Hematopoietic multipotent progenitor cell (in vitro differentiated cells): Measurements from ENCODE around the gene RPL11. TPM values are rescaled to one million over a fixed set of nuclear protein-coding genes. Genes with fewer than 3 reads are reported as not detected.
"Not testable (repeated sequence)": the region's sequence is repeated elsewhere in the genome, so short reads cannot be mapped to it uniquely, and the experiment has no call there.

Experiments used
- DNase-seq, 3 donors: peaks; one replicate each; pipeline ENCODE4 v3.0.0-alpha.2; 2011 to 2015; ENCODE audit warnings: low read depth in 2 of 3, low spot score in 2 of 3
- total RNA-seq: library from RNA; depleted of rRNA; stranded (reverse); fragments of >200 nt; gene quantifications from one replicate; pipeline ENCODE4 v1.2.3, GENCODE V29; 2012

Gene RPL11
- 846 TPM for total RNA-seq

DNA sequence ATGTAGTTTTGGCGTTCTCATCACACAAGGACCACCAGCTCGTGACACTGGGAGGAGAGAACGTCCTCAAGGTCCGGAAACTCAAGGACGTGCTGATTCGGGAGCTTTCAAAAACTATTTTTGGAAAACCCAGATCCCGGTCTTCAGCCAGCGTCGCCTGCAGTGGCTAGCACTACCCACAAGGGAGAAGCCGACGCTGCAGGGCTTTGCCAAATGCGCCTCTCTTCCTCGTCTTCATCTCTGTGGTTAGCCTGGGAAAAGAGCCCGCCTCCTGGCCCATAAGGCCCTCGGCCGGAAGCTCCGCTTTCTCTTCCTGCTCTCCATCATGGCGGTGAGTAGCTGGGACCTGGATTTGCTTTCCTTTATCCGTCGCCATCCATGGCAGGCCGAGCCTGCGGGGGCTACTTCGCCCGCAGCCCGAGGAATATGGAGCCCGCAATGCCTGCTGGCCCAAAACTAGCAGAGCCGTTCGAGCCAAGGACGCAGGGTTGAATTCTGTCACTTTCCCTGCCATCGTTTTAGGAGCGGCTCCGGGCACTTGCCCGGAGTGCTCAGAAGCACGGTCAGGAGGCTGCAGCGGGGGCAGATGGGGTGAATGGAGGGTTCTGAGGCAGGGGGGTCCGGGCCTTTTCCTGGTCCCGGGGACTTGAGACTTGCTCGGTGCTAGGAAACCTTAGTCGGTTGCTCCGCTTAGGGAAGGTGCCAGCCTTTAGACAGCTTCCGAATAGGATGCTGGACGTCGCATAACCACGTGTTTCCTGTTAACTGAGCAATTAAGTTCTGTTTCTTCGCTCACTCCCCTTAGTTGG is at the start of gene RPL11:
Gene RPL11 (plus strand): TSS at position 308 of the 809 bp plus-strand sequence. CDS start 18 bp downstream, at position 326.
- peak; percentile 67 to 96 (median 93) for DNase-seq

DNA sequence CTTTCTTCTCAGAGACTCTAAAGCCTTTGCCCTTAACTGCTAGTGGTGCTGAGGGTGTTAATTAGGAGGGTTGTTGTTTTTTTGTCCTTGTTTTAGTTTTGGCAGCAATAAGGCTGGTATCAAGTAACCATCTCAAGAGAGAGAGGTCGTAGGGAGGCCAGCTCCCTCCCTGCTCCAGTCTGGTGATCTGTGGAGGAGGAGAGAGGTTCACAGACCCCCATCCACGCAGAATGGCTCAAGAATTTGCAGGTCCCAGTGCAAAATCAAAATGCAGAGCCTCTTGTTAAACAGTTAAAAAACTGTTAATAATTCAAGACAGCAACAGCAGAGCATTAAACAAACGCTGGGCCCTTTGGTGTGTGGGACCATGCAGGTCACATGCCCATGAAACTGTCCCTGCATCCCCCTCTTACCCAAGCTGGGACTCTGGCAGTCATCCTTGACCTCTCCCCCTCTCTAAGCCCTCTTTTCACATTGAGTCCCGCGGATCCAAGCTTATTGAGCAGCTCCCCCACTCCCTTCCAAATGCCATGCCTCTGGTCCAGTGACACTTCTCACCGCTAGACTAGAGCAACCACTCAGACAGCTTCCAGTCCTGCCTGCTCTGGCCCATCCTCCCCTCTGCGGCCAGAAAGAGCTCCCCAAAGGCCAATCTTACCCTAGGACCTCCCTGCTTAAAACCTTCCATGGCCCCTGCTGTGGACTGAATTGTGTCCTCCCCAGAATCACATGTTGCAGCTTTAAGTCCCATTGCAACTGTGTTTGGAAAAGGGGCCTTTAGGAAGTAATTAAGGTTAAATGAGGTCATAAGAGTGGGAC is 47.7 kb upstream of the RPL11 start:
- no peak for DNase-seq

DNA sequence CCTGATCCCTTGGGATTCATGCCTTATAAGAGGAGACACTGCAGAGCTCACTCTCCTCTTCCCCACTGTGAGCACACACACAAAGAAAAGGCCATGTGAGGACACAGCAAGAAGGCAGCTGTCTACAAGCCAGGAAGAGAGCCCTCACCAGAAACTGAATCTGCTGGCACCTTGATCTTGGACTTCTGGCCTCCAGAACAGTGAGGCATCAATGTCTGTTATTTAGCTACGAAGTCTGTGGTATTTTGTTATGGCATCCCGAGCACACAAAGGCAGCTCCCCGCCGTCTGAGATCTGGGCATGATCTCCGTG is 47.1 kb upstream of the RPL11 start:
- DNase-seq, result no peak

DNA sequence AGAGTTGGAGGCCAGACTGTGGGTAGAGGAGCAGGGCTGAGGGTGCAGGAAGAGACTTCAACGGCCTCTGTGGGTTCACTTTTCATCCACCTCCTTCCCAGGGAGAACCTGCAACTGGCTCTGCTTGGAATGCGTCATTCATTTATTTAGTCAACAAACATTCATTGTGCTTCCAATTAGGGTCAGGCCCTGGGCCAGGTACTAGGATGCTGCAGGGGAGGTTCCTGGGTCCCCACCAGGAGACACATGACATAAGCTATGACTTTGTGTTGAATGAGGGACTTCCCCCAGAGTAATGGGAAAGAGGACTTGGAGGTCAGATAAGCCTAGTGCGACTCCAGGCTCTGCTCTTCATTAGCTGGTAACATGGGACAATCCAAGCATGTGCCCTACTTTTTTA is 46.3 kb upstream of the RPL11 start:
- DNase-seq, result no peak

DNA sequence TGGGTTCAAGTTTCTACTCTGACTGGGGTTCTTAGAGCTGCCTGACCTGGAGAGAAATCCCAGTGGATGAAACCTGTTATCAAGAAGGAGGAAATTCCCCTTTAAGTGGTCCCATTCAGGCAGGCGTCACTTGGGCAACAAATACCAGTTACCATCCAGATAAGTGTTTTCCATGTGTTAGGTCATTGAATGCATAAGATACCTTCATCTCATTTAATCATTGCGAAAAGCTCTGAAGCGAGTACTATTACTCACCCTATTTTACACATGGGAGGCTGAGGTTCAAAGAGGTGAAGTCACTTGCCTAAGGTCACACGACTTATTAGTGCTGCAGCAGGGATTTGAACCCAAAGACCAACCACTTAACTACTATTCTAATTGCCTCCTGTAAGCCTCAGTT is 45.5 kb upstream of the RPL11 start:
- no peak for DNase-seq

DNA sequence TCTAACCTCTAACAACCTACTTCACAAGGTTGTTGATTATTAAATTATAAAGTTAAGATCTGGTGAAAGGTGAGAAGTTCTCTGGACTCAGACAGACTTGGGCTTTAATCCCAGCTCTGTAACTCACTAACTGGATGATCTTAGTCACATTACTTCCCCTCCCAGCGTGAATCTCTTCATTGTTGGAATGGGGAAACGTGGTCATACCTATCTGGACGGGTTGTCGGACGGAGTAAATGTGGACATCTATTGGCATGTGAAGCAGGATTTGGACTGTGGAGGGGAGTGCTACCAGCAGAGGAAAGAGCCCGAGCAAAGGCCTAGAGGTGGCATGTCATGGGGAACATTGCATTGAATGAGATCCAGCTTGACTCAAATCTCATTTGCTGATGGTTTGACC is 45.1 kb upstream of the RPL11 start:
- no peak for DNase-seq

DNA sequence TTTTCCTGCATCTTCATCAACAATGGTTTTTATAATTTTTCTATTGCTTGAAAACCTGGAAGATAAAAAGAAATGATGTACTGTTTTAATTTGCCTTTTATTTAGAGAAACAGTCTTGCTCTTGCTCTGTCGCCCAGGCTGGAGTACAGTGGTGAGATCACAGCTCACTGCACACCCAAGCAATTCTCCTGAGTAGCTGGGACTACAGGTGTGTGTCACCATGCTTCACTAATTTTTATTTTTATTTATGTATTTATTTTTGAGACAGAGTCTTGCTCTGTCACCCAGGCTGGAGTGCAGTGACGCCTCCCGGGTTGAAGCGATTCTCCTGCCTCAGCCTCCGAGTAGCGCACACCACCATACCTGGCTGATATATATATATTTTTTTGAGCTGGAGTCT is 43.0 kb upstream of the RPL11 start:
- DNase-seq, result no peak

DNA sequence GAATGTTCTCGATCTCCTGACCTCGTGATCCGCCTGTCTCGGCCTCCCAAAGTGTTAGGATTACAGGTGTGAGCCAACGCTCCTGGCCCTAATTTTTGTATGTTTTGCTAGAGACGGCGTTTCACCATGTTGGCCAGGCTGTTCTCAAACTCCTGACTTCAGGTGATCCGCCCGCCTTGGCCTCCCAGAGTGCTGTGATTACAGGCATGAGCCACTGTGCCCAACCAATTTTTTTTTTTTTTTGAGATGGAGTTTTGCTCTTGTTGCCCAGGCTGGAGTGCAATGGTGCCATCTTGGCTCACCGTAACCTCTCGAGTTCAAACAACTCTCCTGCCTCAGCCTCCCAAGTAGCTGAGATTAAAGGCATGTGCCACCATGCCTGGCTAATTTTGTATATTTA is 42.4 kb upstream of the RPL11 start:
- DNase-seq, result not testable (repeated sequence)

DNA sequence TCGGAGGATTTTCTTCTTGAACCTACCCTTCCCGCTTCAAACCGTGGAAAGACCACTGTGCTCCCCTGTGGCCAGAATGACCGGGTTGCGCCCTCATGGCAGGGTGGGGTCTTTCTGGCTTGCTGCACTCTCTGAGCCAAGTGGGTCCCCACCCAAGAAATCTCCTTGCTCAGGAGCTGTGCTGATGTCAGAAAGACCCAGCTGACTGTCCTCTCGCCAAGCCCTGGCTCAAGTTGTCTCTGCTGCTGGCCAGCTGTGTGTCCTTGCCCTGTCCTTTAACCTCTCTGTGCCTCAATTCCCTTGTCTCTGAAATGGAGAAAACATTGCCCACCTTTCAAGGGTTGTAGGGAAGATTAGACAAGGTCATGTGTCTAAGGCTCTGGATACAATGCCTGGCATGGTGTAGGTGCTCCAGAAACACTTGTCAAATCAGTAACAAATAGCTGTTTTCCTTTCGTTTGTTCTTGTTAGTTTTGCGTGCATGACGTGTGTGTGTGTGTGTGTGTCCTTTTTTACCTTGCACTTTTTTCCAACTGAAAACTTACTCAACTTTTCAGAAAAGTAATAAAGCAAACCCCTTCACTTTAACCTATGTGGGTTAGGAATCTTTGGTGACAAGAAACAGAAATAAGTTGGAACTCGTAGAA is 41.1 kb upstream of the RPL11 start:
- DNase-seq, result no peak

DNA sequence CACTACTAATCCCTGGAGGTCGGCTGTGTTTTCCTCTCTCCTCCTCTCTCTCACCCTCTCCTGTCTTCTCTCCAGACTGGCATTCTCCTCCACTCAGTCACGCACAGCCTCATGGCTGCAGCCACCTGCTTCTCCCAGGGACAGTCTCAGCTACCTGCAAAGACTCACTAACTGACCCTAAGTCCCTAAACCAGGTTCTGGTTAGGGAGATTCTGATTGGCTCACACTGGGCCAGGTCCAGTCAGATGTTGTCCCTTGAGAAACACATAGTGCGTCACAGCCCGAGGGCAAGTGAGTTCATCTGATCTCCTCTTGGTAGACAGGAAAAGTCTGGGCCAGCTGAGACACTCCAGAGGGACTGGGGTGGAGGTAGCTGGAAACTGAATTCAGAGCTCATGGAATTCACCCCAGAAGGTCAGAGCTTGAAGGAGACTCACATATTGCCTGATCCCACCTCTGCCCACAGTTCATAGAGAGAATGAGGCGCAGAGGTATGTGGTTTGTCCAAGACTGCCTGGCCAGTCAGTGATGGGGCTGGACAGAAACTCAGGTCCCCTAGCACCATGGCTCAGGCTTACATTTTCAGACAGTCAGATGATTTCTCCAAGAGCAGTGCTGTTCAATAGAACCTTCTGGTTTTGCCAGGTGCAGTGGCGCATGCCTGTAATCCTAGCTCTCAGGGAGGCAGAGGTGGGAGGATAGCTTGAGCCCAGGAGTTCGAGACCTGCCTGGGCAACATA is 40.4 kb upstream of the RPL11 start:
- no peak for DNase-seq

DNA sequence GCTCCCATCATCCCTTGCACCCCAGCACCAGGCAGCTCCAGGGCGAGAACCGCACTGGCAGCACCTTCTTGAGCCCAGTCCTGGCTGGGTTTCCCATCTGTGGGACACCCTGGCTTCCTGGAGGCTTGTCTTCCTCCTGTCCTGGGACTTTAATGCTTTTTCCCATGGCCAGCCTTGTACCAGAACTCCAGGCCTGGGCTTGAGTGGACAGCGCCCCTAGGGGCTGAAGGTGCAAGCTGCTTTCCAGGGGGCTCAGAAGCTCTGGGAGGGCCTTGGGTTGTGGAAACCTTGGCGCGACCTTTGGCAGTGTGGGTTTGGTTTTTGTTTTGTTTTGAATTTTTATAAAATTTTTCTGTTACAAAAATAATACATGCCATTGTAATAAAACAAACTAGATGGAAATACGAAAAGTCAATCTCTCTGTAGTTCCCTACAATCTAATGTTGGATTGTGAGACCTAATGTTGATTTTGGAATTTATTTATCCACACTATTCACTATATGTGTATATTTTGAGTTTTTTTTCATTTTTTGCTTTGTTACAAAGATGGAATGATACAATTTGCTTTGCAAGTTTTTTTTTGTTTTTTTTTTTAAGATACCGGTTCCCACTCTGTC is 33.8 kb upstream of the RPL11 start:
- DNase-seq, result peak in 2 of 3 donors; percentile 44 to 70

DNA sequence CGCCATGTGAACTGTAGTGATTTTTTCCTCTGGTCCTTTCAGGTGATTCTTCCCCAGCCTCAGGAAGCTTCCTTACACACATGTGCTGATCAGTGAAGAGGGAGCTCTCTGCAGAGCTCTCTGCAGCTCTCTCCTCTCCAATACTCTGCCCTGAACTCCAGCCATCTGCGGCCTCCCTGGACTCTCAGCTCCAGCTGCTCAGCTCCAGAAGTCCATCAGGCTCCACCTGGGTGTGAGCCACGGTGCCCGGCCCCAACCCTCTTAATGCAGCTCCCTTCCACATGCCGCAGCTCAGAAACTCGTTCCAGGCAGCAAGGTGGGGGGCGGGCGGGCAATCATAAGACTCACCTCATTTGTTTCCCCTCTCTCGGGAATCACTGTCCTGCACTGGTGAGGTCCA is 30.9 kb upstream of the RPL11 start:
- no peak for DNase-seq

DNA sequence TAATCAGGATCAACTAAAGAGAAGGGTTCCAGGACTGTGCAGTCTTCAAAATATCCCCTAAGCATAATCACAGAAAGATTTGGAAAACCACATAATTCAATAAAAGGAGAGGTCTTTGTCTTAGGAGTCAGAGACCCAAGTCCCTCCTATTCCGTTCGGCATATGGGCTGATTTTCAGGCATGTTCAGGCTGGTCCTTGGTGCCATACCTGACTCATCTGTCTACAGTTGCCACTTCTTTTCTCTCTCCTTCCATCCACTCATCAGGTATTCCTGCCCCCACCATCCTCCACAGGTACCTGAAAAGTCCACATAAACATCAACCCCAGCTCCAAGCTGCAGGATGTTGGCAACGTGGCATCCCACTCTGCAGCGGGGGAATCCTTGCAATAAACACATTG is 29.7 kb upstream of the RPL11 start:
- DNase-seq, result no peak

DNA sequence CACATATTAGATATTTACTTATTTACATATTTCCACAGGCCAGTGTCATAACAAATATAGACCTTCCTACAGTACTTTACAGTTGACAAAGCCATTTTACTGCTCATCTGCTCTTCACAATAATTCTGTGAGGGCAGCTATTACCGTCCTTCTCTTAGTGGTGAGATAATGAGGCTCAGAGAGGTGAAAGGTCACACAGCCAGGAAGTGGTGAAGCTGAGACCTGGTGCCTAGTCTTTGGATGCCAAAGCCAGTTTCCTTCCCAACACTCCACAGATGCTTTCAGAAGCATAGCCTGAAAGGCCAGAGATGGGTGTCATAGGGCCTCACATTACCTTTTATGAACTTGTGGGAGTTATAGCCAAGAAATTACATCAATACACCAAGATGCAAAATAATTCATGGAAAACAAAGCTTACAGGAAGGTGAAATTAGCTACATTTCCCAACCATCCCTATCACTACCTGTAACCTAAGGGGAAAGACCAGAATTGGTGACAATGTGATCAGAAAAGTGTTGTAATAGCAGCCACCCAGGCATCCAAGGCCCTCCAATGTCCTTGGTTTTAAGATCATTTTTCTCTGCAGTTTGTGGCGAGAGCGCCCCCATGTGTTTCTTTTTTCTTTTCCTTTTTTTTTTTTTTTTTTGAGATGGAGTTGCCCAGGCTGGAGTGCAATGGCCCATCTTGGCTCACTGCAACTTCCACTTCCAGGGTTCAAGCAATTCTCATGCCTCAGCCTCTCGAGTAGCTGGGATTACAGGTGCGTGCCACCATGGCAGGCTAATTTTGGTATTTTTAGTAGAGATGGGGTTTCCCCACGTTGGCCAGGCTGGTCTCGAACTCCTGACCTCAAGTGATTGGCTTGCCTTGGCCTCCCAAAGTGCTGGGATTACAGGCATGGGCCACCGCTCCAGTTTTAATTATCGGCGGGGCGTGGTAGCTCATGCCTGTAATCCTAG is 26.5 kb upstream of the RPL11 start:
- DNase-seq, result peak in 2 of 3 donors; percentile 20 to 44

DNA sequence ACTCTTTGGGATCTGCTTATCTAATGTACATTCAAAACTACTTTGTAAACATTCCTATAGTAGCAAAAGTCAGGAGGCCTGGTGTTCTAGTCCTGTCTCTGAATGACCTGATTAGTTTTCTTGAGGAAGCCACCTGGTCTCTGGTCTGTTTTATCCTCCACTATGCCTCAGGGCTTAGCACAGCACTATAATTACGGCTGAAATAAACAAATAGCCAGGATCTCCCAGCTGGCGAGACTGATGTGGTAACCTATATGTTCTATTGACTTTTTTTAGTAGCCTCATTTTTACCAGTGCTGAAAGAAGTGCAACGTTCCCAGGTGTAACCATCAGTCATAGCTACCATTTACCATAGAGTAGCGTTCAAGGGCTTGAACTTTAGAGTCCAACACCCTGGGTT is 24.2 kb upstream of the RPL11 start:
- no peak for DNase-seq

DNA sequence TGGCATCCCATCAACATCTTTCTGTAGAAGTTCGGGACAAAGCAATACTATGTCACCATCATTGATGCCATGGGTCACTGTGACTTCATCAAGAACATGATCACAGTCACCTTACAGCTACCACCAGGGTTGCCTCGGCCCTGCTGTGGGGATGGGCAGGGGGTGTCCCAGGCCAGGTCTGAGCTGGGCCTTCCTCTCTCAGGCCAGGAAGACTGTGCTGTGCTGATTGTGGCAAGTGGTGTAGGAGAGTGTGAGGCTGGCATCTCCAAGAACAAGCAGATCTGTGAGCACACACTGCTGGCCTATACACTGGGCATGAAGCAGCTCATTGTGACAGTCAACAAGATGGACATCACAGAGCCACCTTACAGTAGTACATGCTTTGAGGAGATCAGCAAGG is 20.9 kb upstream of the RPL11 start:
- DNase-seq, result no peak

DNA sequence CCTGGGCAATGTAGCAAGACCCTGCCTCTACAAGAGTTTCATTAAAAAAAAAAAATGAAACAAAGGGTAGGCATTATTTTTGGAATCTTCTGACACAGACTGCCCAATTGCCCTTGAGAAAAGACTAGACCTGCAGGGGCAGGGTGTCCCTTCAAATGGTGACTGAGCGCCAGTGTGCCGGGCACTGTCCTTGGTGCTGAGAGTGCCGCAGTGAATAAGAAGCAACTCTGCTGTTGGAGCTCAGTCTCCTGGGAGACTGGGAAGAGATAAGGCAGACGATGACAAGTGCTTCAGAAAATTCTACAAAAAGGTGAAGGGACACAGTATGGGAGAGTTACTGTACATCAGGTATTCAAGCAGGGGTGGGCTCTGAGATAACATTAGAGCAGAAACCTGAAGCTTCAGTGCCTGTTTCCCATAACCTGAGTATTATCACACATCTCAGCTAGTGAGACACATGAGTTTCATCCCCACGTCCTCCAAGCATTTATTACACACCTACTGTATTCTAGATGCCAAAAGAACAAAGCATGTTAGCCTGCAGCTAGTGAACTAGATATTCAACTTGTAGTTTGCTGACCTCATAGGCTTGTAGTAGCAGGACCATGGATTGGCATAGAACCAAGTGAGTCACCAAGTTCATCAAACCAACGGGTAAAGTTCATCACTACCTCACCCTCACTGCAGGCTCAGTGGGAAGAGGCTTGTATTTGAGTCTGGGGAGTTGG is 18.4 kb upstream of the RPL11 start:
- peak in 2 of 3 donors; percentile 36 to 68 for DNase-seq

DNA sequence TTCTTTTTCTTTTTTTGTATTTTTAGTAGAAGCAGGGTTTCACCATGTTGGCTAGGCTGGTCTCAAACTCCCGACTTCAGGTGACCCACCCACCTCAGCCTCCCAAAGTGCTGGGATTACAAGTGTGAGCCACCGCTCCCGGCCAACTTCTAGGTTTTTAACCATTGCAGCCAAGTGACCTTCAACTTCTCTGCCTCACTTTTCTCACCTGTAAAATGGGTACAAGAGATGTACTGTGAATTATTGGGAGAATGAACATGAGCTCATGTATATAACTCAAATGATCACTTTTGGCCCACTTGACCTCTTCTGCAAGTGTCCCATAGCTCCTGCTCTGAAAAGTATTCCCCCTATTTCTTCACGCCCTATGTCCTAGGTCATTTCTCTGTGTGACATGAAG is 11.8 kb upstream of the RPL11 start:
- no peak for DNase-seq

DNA sequence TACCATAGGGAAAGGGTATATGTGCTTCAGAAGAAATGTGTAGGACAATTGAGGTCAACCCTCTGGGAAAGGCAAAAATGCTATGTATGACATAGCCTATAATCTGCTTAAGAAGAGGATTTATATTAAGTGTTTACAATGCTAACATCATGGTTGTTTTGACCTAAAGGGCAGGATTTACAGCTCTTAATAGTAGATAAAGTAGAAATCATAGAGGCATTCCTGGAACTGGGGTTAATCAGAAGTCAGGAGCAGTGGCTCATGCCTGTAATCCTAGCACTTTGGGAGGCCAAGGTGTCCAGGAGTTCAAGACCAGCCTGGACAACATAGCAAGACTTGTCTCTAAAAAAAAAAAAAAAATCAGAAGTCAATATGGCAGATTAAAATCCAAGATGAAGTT is 8.7 kb upstream of the RPL11 start:
- no peak for DNase-seq
